Effector memory CD4-positive, alpha-beta T cell (primary cell): ENCODE data around the gene FOLH1.
"Not testable (repeated sequence)": the region's sequence is repeated elsewhere in the genome, so short reads cannot be mapped to it uniquely, and the experiment has no call there.

Experiments
- DNase-seq, 3 donors: peaks; one replicate each; pipeline ENCODE4 v3.0.0-alpha.2; 2020
- H3K27ac ChIP-seq: 2 replicates; pipeline ENCODE4 v1.7.0; 2013; ENCODE audit warnings: mild to moderate bottlenecking, low read length, moderate library complexity; ENCODE audit not compliant: insufficient read depth, poor library complexity, severe bottlenecking
- H3K27me3 ChIP-seq: replicated peaks from 2 replicates; pipeline ENCODE4 v1.7.0; 2013; ENCODE audit warnings: mild to moderate bottlenecking, low read length; ENCODE audit not compliant: insufficient read depth, control insufficient read depth, poor library complexity, severe bottlenecking
- H3K36me3 ChIP-seq: 2 replicates; pipeline ENCODE4 v1.7.0; 2013; ENCODE audit warnings: mild to moderate bottlenecking, low read length, moderate library complexity; ENCODE audit not compliant: control insufficient read depth, insufficient read depth
- H3K4me1 ChIP-seq: 2 replicates; pipeline ENCODE4 v1.7.0; 2013; ENCODE audit warnings: low read length, mild to moderate bottlenecking; ENCODE audit not compliant: control insufficient read depth, insufficient read depth, poor library complexity, severe bottlenecking
- H3K4me3 ChIP-seq: 2 replicates; pipeline ENCODE4 v1.7.0; 2013; ENCODE audit warnings: low read length, low read depth, mild to moderate bottlenecking; ENCODE audit not compliant: insufficient read depth, poor library complexity, severe bottlenecking
- H3K9me3 ChIP-seq: 2 replicates; pipeline ENCODE4 v1.7.0; 2013; ENCODE audit warnings: mild to moderate bottlenecking, low read length, moderate library complexity; ENCODE audit not compliant: control insufficient read depth
- total RNA-seq, 3 donors: gene quantifications; one replicate each; lab custom pipeline; 2026; lab: John Stamatoyannopoulos, UW

FOLH1 gene
- 0 reads per million in 3 donors for total RNA-seq

- no peak within 1 kb of the TSS for H3K4me3 ChIP-seq
- no peaks in the 10 kb centered on the region for H3K27me3 ChIP-seq
- no peaks in the 10 kb centered on the region for H3K36me3 ChIP-seq
- H3K27ac ChIP-seq: no peak within 1 kb of the TSS
- DNase-seq: no peak
- H3K9me3 ChIP-seq: no peaks in the 10 kb centered on the region
- no peaks in the 10 kb centered on the region for H3K4me1 ChIP-seq
These were observed at the start of gene FOLH1 for GRCh38 chr11:49208006-49208721. TSS of gene FOLH1 (minus strand) at chr11:49208602. CDS start at chr11:49208409, 193 bp downstream.

- not testable (repeated sequence) for DNase-seq, H3K9me3 ChIP-seq, H3K4me1 ChIP-seq, H3K4me3 ChIP-seq, H3K36me3 ChIP-seq, H3K27me3 ChIP-seq, H3K27ac ChIP-seq
These were observed 46.7 kb upstream of the FOLH1 start for GRCh38 chr11:49255148-49255547.

- not testable (repeated sequence) for DNase-seq, H3K4me3 ChIP-seq, H3K36me3 ChIP-seq, H3K4me1 ChIP-seq, H3K27ac ChIP-seq, H3K27me3 ChIP-seq, H3K9me3 ChIP-seq
These were observed 42.8 kb upstream of the FOLH1 start for GRCh38 chr11:49251212-49251611.

- not testable (repeated sequence) for H3K27me3 ChIP-seq, DNase-seq, H3K4me3 ChIP-seq, H3K27ac ChIP-seq, H3K36me3 ChIP-seq, H3K9me3 ChIP-seq, H3K4me1 ChIP-seq
These were observed 42.2 kb upstream of the FOLH1 start for GRCh38 chr11:49250398-49251115.

- H3K27me3 ChIP-seq, H3K27ac ChIP-seq, H3K4me3 ChIP-seq, DNase-seq, H3K9me3 ChIP-seq, H3K4me1 ChIP-seq, H3K36me3 ChIP-seq: not testable (repeated sequence)
These were observed 41.0 kb upstream of the FOLH1 start for GRCh38 chr11:49249363-49249762.

- not testable (repeated sequence) for H3K4me1 ChIP-seq, H3K27ac ChIP-seq, H3K36me3 ChIP-seq
These were observed 25.3 kb upstream of the FOLH1 start for GRCh38 chr11:49233685-49234084.

GRCh38 chr11:49233019-49233418 is 24.6 kb upstream of the FOLH1 start:
- H3K9me3 ChIP-seq, DNase-seq, H3K4me3 ChIP-seq, H3K4me1 ChIP-seq, H3K36me3 ChIP-seq, H3K27me3 ChIP-seq, H3K27ac ChIP-seq: not testable (repeated sequence)

More at GRCh38 chr11:49233685-49234084, 25.3 kb upstream of the FOLH1 start:
- not testable (repeated sequence) for H3K9me3 ChIP-seq, H3K4me3 ChIP-seq, H3K27me3 ChIP-seq, DNase-seq

GRCh38 chr11:49231725-49232124 is 23.3 kb upstream of the FOLH1 start:
- not testable (repeated sequence) for H3K27ac ChIP-seq, H3K36me3 ChIP-seq, H3K27me3 ChIP-seq, DNase-seq, H3K4me1 ChIP-seq, H3K9me3 ChIP-seq, H3K4me3 ChIP-seq

- not testable (repeated sequence) for H3K36me3 ChIP-seq, H3K4me3 ChIP-seq, H3K4me1 ChIP-seq, H3K9me3 ChIP-seq, H3K27ac ChIP-seq, DNase-seq, H3K27me3 ChIP-seq
These were observed 22.1 kb upstream of the FOLH1 start for GRCh38 chr11:49230534-49230933.

GRCh38 chr11:49230001-49230400 is 21.6 kb upstream of the FOLH1 start:
- H3K9me3 ChIP-seq, H3K4me1 ChIP-seq, H3K27ac ChIP-seq, H3K27me3 ChIP-seq, H3K36me3 ChIP-seq, DNase-seq, H3K4me3 ChIP-seq: not testable (repeated sequence)
